Activated CD8-positive, alpha-beta memory T cell treated with anti-CD3 and anti-CD28 coated beads, Interleukin-2, amount 50 U/mL, for 48 hours (primary cell): ENCODE data around the gene ANO4.
"Not testable (repeated sequence)": the region's sequence is repeated elsewhere in the genome, so short reads cannot be mapped to it uniquely, and the experiment has no call there.

Experiments
- DNase-seq: peaks from one replicate; pipeline ENCODE4 v3.0.0-alpha.2; 2020

Gene ANO4

DNA sequence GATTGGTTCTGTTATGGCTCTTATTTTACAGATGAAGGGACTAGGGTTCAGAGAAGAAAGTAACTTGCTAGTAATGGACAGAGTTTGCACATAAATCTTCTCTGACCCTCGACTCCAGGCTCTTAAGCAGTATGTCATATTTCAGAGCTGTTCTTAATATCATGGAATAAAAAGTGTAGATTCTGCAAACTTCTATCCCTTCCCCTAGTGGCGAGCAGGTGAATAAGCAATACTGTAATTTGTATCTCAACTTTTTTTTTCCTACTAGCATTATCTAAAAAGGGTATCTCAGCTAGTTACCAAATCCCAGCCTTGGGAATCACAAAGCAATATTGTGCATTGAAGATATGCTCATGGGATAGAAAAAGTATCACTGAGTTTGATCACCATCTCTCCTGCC is 83.2 kb downstream of the ANO4 start:
- no peak for DNase-seq

DNA sequence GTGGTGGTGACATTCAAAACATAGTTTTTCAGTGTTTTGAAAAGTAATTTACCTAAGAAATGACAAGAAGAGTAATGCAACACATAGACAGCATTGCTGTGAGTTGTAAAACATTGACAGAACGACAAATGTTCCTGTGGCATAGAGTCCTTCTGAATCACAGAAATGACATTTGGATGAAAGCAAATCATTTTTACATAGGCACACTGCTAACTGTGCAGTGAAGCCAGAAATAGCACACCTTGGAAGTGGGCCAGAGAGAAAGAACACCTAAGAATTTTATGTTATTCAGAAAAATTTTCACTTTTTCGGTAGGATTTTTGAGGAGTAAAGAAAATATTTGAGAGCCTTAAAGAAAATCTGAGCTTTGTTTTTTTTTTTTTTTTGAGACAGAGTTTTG is 100.6 kb downstream of the ANO4 start:
- DNase-seq: no peak

DNA sequence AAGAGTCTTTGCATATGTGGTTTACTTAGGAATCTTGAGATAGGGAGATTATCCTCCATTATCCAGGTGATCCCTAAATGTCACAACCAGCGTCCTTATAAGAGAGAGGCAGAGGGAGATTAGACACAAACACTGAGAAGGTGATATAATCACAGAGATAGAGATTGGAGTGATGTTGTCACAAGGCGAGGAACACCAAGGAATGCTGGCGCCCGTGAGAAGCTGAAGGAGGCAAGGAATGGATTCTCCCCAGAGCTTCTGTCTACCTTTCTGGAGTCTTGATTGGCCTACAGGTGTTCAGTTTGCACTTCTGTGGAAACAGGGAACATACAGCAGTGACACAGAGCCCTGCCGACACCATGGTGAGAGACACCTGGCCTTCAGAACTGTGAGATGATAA is 101.6 kb downstream of the ANO4 start:
- DNase-seq: no peak

DNA sequence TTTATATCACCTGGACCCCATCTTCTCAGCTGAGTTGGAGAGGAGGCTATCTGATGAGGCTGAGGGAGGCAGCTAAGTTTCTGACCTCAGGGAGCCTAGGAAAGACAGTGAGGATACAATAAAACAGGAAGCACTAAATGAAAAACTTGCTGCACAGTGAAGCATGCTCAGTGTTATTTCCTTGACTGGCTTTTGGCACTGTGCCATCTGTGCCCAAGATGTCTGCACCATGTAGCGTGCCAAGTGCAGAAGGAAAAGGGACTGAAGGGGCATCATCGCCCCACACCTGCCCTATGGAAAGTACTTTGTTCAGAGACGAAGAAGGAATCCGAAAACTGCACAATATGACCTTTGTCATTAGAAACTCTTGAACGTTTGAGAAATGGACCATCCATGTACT is 102.7 kb downstream of the ANO4 start:
- no peak for DNase-seq

DNA sequence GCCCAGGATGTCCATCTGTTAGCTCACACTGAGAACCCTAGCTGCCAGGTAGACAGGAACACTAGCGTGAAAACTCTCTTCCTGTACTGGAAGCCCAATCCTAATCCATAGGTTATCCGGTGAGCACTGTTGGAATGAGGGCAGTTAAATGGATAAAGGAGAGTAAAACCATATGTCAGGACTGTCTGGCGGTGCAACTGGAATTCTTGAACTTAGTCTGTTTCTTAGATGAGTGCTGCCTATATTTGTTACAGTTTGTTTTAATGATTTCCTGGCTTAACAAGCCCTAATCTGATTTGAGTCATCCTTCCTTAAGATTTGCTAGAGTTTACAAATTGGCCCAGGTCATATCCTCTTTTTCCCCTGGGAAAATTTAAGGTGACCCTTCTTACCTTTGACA is 104.7 kb downstream of the ANO4 start:
- DNase-seq: no peak

DNA sequence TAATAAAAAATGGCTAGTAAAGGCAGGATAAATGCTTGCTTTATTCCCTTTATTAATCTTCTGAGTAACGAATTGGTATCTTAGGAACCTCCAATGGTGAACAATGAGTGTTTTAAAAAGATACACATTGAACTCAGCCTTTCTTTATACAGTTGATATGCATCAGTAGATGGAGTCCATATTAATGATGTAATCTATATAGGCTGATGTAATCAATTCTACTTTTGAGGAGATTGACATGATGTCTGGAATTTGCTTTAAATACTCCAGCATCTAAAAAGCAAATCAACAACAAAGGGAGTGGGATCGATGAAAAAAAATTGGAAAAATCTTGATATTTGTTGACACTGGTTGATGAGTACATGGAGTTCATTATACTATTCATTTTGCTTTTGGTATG is 106.2 kb downstream of the ANO4 start:
- DNase-seq: no peak

DNA sequence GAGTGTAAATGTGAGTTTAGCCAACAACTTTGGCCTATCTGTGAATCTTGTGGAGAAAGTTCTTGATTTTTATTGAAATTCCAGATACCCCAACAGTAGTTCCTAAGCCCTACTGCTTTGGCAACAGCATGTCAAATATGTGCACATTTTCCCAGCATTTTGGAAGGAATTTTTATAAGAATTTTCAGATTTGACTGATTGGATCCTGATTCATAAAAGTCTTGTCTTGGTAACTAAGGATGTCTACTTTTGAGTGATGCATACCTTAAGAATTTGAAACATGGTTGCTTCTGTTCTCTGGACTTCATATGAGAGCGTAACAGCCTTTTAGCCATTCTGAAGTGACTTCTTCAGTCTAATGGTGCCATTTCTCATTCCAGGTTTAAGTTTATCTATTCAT is 106.7 kb downstream of the ANO4 start:
- no peak for DNase-seq

DNA sequence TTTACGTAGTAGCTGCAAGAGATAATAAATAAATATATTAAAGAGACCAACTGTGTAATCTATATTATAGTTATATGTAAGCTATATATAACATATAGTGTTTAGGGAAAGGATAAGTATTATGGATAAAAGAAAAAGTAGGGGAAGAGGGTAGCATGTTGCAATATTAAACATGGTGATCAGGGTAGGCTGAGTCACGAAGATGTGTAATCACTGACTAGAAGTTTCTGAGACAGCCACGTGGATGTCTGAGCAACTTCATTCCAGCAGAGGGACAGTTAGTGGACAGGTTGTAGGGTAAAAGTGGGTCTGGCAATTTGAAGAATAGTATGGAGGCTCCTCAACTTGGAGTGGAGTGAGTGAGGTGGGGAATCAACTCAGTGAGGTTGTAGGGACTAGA is 109.7 kb downstream of the ANO4 start:
- DNase-seq: no peak

DNA sequence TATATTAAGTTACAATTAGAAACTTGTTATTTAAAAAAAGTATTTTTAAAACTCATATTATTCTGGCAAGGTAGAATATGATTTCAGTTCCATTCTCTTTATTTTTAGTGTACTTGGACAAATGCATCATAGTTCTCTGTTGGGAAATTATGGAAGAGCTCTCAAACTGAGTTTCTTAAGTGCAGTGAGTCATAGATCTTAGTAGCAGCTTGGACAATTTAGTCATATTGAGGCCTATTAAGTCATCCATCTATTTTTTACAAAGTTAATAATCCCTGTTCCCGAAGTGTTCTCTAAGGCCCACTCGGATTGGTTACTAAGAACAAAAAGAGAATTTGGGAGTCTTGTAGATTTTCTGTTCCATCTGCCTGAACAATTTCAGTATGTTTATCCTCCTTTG is 113.9 kb downstream of the ANO4 start:
- DNase-seq: no peak

DNA sequence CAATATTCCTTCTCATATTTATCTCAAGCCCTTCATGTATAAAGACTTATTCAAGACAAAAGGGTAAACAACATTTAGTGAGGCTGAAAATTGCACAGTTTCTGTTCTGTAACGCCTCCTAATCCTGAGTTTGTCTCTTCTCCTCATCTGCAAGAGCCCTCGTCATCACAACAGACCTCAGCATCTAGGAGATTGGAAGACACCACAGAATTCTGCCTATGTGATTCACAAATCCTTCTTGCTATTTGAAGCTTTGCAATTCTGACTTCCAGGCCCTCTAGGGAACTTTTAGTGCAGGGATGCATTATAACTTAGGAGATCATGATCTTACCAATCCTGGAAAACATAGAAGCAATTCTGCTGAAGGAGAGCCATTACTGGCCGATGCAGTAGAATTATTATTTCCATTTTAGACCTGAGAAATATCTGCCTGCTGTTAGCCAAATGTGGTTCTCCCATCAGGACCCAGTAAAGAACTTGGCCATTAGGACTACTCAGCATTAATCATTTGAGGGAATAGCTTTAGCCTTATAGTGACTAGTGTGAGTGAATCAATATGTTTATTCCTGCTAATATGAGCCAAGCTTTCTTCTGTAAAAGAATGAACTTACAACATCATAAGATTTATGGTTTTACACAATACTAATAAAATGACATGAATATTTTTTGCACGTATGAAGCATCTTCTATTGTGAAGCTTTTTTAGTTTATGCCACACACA is 119.5 kb downstream of the ANO4 start:
- DNase-seq: no peak

DNA sequence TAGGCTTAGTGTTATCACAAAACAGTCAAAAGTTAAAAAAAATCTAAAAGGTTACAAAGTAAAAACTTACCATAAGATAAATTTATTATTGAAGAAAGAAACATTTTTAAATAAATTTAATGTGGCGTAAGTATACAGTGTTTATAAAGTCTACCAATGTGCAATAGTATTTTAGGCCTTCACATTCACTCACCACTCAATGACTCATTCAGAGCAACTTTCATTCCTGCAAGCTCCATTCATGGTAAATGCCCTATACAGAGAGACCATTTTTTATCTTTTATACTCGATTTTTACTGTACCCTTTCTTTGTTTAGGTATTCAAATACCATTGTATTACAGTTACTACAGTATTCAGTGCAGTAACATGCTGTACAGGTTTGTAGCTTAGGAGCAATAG is 124.5 kb downstream of the ANO4 start:
- DNase-seq: no peak

DNA sequence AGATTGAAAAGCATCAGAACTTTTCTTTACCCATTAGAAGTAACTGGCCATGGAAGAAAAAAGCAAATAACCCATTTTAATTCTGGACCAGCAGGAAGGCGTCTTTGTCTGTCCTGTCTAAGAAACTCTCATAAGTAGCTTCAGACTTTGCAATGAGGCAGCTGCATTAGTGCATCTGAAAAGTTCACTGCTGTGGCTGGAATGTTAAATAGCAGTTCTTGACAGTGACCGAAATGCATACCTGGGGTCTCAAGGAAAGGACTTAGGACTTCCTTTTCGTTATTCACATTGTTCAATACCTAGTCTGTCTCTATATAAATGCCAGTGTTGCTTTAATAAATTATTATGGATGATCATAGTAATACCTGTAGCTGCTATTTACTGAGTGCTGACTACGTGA is 125.9 kb downstream of the ANO4 start:
- no peak for DNase-seq

DNA sequence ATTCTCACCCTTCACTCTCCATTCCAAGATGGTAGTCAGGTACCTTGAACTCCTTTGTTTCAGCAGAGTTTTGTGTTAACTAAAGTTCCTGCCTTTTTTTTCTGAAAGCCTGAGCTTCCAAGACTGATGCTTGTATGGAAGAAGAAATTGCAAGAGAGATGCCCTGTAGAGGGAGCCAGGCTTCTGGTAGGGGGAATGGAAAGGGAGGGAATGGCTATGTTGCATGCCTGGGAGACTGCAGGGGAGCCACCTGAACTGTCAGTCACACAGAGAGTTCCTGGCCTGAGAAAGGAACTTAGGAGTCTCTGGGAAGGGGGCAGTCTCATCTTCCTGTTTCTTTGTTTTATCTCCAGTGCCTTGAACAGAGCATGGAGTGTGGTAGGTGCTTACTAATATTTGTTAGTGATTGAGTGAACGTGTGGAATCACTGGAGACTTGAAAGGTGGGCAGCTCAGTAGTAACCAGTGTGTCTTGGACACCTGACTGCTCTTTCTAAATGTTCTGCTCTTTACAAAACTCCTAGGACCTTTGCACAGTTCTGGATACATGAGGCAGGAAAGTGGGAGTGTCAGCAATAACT is 132.2 kb downstream of the ANO4 start:
- no peak for DNase-seq

DNA sequence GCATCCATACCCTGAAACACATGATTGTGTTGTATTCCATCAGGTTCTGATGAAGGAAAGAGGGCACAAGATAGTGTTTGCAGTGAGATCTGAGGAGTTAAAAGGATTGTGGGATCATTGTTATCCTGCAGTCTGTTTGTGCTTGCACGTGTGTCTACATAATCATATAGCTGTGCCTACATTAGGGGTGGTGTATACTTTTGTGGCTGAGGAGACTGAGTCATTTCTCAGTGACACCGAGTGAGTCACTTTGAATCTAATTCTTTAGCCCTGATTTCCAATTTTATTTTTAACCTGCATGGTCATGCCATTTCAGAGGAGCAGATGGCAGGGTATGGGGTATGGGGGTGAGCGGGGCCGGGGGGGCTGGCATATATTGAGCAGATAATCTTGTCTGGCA is 133.2 kb downstream of the ANO4 start:
- DNase-seq: no peak

DNA sequence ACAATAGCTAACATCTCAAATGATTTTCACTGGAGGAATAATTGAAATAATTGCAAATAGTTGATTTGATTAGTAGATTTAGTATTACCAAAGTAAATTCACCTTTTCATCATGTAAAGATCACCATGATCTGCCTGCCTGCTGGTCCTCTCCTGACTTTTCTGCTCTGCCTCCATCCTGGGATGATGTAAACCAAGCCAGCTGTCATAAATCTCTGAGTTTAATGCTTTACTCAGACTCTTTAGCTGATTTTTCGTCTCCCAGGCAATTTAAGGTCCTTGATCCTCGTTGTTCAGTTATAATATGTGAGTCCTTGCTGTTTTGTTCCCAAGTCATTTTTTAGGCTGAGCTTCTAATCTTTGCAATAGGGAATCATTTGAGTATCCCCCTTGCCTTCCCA is 138.0 kb downstream of the ANO4 start:
- DNase-seq: no peak

DNA sequence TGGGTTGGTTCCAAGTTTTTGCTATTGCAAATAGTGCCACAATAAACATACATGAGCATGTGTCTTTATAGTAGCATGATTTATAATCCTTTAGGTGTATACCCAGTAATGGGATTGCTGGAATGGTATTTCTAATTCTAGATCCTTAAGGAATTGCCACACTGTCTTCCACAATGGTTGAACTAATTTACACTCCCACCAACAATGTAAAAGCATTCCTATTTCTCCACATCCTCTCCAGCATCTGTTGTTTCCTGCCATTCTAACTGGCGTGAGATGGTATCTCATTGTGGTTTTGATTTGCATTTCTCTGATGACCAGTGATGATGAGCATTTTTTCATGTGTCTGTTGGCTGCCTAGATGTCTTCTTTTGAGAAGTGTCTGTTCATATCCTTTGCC is 139.0 kb downstream of the ANO4 start:
- DNase-seq: not testable (repeated sequence)

DNA sequence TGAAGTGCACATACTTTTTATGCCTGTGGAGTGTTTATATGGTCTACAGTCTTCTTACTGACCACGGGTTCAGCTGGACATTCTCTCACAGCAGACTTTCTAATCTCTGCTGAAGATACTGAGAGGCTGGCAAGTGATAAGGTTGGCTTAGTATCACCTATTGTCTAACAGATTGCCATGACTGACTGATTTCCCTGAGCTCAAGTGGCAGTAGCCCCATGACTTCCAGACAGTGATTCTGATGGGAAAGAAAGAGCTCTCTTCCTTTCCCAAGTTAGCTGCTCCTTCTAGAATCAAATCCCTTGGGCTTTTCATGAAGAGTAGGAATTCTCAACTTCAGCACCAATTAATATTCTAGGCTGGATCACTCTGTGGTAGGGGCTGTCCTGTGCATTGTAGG is 141.4 kb downstream of the ANO4 start:
- DNase-seq: no peak

DNA sequence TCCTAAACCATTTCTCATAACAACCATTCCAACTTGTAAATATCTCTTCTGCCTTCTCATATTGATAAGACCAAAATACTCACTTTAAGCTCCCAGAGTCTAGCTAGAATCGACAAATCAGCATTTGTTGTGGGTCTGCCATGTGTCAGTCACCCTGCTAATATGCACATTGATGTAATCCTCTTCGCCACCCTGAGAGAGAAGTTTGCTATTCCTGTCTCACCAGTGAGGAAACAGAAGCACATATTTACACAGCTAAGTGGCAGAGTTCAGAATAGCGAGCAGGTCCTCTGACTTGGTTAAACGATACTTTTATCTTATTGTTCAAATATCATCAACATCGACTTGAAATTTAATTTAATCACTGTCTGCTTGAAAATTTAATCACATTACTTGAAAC is 142.1 kb downstream of the ANO4 start:
- DNase-seq: no peak

DNA sequence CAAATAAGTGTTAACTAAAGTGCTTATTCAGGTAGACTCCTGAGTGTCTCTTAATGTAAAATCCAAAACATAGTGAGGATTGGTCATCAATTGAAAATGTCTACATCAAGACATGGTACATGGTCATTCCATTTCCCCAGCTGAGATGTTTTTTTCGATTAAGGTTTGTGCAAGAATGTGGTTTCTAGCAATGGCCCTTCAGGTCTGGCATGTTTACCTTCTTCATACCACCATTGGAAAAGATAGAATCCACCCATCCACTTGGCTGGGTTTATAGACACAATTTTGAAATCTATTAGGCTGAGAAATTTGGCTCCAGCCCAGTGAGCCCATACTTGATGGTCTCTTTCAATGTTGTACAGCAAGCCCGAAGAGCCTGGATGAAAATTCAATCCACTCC is 145.9 kb downstream of the ANO4 start:
- DNase-seq: no peak

DNA sequence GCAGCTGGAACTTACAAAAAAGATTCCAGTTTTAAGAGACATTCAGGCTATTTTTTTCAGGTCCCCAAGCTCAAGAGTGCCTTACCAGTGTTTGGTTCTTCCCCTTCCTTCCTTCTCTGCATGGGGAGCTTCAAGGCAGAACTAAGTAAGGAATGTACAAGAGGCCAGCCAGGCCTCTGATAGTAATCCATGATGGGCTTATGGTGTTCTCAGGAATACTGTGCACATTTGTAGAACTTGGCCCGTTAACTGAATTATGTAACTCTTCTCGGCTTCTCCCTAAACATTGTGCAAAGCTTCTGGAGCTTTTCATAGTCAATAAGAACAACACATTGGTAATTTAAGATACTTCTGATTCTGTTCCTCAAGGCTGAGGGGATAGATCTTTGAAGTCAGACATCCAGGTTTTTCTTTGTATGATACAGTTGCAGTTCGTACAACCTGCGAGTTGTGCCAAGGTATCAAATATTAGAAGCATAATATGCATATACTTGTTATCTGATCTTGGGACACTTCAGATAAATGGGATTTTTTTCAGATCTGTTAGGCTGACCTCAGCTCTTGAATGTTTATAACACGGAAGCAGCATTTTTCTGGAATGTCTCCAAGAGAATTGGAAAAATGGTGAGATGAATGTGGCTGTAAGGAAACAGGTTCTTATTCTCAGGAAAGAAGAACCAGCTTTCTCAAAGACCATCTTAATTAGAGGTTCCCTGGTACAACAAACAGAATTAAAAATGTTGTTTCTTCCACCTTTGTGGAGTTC is 148.6 kb downstream of the ANO4 start:
- no peak for DNase-seq

DNA sequence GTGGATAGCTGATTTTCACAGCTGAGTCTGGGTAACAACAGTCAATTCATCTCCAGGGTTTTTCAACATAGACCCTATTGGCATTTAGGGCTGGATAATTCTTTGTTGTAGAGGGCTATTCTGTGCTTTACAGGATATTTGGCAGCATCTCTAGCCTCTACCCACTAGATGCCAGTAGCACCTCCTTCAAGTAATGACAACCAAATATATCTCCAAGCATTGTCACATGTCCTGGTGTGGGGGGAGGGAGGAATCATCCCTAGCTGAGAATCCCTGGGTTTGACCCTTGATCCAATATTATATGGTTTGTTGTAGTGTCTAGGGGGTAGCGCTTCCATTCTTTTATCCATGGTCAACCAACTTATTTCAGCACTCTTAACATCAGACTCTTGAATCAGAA is 157.2 kb downstream of the ANO4 start:
- DNase-seq: no peak

DNA sequence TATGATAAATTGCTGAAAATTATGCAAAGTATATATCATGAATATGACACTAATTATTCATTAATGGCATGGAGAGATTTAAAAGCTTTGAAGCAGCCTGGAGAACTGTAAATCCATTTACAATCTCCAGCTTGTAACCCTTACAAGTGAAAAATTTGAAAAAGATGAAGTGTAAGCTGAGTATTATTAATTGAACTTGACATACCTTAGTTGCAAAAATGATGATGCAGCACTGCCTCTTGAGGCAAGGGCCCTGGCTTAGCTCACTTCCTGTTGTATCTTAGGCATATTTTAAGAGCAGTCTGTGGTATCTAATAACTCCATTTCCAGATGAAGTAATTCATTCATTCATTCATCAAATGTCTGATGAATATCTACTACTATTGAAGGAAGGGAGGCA is 158.6 kb downstream of the ANO4 start:
- DNase-seq: no peak

DNA sequence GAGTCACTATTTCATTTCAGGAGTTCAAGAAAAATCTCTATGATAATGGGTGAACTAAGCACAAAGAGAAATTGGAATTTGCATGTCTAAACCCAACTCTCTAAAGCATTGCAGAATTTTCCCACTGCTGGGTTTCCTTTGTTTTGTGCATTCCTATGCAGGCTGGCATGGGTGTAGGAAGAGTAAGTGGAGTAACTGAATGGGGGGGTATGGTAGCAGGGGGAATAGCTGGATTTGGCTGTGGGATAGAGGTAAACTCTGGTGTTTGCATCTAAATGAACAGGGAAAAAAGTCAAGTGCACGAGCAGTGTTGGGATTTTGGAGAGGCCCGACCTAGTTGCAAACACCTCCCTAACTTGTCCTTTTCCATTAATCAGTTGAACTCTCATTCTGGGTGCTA is 159.1 kb downstream of the ANO4 start:
- no peak for DNase-seq

DNA sequence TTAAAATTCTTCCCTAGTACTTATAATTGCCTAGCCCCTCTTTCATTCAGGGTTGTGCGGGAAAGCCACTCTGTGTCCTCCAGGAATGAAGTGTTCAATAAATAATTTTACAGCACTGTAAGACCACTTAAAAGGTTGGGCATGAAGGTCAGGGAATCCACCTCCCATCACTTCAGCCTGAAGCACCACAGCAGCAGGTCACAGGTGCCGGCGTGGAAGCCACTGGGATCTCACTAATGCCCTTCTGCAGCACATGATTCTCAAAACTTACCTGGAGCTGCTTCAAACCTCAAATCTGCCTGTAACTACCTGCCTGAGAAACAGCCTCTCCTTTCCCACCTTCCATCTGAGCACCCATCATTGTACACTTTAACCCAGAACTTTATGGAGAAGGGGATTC is 159.5 kb downstream of the ANO4 start:
- DNase-seq: no peak

DNA sequence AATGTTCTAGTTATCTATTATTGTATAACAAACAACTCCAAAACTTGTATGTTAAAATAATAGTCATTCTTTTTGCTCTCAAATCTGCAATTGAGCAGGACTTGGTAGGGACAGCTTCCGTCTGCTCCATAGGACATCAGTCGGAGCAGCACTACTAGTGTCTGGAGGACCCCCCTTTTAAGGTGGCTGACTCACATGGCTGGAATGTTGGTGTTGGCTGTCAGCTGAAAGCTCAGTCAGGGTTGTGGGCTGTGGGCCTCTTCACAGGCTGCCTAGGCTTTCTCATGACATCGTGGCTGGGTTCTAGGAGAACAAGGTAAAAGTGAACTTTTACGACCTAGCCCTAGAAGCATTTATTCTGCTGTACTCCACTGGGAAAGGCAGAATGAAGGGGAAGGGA is 160.6 kb downstream of the ANO4 start:
- DNase-seq: no peak
